HG03565 (cell line): ENCODE results near the gene PSRC1.

Source experiments
- ATAC-seq: cut with Tn5 transposase; IDR thresholded peaks from one replicate; pipeline ENCODE4 v1.9.1; 2021; ENCODE audit warnings: mild to moderate bottlenecking, moderate library complexity; ENCODE audit not compliant: unreplicated experiment

PSRC1 gene

DNA sequence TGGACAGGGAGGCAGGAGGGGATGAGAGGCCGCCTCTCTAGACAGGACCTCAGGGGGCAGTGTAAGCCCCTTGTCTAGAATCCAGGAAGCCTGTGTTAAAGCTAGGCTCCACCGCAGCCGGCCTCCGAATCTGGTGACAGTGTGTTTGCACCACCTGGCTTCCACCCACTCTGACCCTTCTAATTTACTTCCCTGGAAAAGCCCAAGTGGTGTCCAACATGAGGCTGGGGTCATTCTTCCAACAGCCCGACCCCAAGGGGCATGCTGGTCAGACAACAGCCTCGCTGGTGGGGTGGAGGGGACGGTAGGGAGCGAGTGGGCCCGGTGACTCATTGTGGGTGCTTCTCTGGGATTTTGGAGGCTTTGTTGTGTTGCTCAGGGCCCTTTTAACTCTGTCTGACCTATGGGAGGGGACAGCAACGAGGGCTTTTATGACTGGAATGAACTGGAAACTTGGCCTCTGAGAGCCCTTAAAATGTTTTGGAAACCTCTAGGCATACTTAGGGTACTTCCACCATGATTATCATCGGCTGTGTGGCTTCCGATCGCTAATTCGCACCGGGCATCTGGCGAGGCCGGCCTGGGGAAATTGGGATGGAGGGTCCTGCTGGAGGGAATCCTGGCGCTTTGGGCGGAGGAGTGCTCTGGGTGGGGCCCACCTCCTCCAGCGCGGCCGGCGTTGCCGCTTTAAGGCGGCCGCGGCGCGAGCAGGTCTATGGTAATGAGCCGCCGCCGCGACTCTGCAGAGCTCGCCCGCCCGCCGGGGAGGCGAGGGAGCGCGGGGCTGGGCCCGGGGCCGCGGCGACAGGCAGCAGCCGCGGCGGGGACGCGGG is 33.9 kb downstream of the PSRC1 start, which contains the start of gene CELSR2:
Gene CELSR2 (plus strand): TSS at position 743 of the 833 bp plus-strand sequence. CDS start 541 bp downstream, outside the sequence.
- ATAC-seq: no peak

DNA sequence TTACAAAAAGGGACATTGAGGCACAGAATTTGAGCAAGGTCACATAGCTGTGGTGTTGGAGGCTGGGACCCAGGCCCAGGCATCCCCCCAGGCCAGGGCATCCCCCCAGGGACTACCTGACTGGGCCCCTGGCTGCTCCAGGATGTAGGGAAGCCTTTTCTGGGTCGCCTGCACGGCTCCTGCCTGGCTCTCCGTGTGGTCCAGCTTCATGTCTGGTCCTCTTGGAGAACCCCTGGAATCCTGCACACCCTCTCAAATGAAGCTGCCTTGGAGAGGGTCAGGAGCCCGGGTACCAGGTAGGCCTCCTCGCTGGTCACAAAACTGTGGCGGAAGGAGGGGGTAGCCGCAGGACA is 34.5 kb downstream of the PSRC1 start:
- no peak for ATAC-seq

DNA sequence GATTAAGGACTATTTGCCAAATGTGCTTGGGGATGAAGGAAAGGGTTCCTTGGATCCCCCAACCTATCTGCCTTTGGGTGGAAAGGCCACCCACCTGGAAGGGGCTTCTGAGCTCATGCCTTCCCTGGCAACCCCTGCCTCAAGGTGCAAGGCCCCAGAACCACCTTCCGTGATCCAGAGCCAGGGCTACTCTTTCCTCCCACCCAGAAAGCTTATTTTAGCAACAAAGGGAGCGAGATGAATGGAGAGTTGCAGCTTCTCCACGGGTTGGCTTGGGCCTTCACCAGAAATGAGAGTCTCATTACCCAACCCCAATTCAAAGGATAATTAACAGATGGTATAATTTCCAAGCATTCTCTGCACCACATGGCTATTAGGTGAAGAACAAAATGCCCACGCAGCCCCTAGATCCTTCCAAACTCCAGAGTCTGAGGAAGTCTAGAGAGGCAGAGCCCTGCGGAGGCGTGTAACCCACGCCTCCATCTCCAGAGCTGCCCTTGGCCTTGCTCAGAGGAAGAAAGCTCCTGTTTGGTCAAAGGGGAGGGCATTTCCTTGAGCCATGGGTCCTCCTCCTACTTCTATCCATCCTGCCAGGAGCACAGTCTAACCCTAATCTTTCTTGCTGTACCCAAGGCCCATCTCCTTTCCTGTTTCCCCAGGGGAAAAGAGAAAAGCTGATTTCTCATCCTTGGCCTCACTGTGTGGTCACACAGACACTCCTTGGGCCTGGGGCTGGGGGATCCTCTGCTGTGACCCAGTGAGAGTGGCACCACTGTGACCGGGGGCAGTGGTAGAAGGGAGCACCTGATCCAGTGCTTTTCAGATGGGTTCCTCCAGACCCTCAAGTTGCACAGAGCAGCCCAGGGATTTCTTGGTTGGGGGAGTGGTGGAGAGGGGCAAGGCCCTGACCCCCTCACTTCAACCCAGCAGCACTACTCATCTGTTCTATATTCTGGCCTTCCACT is 35.3 kb downstream of the PSRC1 start:
- no peak for ATAC-seq

DNA sequence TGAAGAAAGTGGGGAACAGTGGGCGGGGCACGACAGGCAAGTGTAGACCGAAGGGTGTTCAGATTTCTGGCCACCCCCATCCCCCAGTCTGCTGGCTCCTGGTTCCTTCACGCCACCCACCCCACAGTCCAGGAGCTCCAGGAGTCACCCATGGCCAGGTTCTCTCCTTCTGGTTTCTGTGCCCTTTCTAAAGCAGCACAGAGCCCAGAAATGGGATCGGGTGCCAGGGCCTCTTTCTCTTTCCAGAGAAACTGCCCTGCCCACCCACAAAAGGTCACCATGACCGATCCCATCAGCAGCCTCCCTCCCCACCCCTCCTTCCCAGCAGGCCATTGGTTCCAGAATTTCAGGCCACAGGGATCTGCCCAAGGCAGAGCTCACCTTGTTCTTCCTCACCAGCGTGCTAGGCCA is 36.8 kb downstream of the PSRC1 start:
- ATAC-seq: no peak

DNA sequence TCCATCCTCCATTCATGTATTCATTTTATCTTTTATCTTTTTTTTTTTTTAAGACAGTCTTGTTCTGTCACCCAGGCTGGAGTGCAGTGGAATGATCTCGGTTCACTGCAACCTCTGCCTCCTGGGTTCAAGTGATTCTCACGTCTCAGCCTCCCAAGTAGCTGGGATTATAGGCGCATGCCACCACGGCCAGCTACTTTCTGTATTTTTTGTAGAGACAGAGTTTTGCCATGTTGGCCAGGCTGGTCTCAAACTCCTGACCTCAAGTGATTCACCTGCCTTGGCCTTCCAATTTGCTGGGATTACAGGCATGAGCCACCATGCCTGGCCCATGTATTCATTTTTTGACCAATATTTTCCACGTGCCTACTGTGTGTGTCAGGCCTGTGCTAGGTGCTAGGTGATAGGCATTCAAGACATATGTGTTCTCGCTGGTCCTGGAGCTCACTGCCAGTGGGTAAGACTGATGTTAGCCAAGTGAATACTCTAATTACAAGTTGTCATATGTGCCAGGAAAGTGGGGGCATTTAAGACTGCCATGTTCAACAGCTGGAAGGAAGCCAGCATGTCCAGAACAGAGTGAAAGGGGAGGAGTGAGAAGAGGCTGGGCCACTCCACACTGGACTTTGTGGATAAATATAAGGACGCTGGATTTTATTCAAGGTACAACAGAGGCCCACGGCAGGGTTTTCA is 38.9 kb downstream of the PSRC1 start:
- ATAC-seq: no peak

DNA sequence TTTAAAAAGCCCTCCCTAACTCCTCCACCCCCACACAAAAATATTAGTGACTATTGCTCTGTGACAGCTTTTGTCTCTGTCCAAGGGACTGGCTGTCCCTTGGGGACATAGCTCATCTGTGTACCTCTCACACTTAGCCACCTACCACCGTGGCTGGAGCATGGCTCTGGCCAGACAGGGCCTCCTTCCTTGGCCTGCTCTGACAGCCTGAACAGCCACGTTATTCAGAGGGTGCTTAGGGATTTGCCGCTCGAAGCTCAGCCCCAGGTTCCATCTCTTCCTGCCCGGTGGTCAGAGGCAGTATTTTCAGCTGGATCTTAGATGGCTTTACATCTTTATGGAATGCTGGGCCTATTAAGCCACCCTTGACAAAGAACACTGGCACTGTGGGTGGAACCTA is 39.7 kb downstream of the PSRC1 start:
- ATAC-seq: no peak

DNA sequence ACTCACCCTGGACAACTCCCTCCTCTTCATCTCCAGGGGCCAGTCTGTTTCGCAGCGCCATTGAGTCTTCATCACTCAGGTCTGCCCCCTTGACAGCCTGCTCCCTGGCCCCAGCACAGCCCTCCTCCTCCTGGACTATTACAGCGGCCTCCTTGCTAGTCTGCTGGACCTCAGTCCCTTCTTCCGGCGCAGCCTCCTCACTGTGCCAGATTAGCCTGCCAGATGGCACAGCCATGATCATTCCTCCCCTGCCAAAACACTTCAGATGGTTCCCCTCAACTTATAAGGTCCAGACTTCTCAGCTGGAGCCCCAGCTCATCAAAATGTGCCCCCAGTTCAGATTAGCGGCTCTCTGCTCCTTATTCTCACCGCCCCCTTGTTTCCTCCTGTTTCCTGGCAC is 40.6 kb downstream of the PSRC1 start:
- no peak for ATAC-seq

DNA sequence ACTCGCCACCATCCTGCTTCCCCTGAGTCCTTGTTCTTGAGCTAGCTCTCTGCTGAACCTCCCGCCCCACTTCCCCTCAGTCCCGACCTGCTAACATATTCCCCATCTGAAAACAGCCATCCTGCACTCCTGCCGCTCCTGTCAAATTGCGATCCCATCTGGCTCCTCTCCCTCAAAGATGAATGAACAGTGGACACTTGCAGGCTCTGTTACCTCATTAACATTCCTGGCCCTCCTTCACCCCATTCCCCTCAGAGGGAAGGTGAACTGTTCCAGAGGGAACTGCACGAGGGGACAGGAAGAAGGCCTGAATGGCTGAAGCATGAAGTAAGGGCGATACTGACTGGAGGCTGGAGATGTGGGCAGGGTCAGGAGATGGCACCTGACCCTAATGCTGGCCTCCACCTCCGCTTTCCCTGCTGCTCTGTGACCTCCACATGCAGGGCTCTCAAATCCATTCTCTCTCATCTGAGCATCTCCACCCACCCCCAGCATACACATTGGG is 41.1 kb downstream of the PSRC1 start:
- no peak for ATAC-seq

DNA sequence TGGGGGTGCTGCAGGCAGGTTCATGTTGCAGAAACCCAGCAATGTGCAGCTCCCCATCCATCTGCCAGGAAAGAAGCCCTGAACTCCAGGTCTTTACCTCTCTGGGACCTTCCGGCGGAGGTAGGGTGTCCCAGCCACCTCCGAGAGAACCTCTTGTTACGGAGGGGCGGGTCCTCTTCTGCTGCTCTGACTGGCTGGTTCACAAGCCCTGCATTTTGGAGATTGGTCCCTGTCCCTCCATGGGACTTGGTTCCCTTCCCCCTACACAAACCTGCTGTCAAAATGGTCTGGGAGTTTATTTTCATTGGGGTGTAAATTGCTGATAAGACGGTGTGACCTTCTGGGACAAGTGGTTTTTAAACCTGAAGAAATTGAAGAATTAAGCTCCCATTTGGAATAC is 41.6 kb downstream of the PSRC1 start:
- no peak for ATAC-seq

DNA sequence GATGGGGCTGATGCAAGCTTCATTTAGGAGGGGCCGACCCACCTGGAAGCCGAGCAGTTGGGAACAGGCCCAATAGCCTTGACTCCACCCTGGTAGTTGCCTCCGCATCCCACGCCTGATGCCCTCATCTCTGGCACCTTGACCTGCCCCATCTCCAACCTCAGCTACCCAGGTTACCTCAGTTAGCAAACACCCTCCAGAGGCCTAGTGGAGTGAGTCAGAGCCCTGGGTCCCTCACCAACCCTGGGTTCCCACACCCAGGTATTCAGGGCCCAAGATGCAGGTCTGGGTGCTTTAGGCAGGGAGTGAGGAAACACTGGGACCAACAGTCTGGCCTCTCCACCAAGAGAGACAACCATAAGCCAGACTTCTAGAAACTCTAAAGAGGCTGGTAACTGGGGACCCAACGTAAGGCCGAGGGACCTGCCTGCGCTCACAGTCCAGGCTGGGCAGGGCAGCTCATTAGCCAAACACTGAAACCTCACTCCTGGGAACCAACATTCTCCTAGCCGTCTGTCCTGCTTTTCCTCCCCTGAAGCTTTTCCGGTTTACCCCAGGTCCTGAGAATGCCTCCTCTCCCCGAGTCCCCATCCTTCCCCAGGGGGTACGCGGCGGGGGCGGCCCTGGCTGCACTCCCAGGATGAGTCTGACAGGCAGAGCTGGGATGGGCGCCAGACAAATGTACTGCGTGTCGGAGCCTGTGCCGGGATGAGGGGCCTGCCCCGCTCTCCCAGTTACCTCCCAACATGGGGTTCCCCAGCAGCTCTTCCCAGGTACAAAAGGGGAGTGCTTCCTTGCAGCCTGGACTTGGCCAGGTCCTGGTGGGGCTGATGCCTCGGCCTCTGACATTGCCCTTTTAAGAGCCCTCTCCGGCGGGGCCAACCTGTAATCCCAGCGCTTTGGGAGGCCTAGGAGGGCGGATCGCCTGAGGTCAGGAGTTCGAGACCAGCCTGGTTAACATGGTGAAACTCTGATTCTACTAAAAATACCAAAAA is 42.5 kb downstream of the PSRC1 start:
- ATAC-seq: no peak

DNA sequence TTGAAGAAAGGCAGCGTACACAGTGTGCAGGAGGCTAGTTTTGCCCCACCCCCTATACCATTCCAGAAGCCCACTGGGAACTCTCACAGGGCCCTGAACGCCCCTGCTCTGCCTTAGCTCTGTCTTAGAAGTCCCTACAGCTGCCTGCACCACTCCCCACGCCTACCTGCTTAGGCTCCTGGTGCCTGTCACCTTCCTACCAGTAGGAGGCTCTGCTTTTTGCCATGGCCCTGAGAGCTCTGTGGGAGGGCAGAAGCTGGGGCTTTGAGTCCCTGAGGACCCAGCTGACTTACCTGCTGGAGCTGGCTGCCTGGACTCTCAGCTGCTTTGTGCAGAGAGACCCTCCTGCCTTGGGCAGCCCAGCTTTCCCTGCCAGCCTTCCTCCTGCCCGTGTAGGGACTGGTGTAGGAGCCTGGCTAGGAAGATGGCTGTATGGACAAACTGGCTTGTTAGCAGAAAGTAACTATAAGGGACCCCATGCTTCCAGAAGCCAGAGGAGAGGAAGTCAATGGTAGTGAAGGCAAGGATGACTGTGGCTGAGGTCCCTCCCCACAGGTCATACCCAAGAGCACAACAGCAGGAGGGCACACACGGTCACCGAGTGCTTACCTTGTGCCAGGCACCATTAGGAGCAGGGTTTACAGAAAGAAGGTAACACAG is 43.4 kb downstream of the PSRC1 start:
- ATAC-seq: peak; percentile 70

DNA sequence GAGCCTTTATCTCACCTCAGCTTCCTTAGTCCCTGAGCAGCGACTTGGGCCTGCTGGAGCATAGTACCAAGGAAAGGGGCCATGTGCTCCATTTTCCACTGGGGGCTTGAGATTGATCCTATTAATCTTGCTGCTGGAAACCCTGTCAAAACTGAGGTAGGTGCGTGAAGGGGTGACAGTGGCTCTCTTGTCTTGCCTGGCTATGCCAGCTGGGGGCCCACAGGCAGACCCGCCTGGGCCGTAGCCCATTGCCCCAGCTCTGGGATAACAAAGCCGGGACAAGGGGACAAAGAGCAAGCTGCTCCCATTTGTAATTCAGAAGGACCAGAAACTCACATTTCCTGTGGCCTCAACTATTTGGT is 43.9 kb downstream of the PSRC1 start:
- no peak for ATAC-seq

DNA sequence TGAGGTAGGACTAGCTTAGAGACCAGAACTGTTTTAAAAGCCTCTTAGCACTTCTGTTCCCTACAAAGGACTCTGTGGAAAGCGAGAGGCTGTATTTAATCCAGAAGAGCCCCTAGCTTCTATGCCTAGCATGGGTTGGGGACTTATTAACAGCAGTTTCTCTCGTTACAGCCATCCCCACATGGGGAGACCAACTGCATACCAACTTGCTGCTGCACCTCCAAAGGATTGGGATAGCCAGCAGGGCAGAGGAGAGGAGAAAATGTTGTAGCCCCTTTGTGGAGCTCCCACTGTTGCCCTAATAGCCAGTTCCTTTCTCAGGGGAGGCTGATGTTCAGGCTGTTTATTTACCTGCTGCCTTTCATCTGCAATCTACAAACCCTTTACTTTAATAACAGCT is 44.6 kb downstream of the PSRC1 start:
- no peak for ATAC-seq

DNA sequence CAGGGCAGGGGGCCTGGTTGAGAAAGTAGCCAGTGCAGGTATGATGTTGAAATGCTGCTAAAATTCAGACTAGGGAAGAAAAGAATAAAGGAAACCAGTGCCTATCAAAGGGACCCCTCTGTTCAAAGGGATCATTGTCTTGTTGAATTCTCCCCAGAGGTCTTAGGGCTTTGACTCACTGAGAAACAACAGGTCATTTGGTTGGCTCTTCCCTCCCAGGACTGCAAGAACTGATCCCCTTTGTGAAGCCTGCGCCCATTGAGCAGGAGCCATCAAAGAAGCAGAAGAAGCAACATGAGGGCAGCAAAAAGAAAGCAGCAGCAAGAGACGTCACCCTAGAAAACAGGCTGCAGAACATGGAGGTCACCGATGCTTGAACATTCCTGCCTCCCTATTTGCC is 45.4 kb downstream of the PSRC1 start:
- no peak for ATAC-seq

DNA sequence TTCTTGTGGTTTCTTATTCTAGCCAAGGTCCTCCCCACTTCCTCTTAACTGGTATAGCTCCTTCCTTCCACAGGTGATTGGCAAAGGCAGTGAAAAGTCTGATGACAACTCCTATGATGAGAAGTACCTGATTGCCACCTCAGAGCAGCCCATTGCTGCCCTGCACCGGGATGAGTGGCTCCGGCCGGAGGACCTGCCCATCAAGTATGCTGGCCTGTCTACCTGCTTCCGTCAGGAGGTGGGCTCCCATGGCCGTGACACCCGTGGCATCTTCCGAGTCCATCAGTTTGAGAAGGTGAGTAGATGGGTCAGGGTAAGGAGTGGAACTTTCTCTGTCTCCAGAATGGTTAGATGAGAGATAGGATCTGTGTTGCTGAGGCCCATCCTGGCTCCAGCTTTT is 47.8 kb downstream of the PSRC1 start:
- no peak for ATAC-seq

DNA sequence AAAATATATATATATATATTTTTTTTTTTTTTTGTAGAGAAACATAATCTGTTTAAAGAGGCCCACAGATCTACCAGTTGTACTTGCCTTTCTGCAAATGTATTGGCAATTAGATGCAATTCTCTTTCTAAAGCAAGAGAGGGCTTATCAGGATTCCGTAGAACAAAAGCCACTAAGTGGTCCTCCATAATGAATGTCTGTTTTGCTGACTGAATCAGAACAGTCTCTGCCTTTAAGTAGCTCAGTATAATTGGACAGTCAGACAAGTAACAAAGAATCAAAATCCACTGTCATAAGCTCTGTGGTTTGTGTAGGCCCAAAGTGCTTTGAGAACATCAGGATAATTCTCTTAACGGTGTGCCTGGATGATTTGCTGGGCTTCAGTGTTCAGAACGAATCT is 51.9 kb downstream of the PSRC1 start:
- ATAC-seq: no peak
